Measurements from ENCODE around the gene WARS2.

Gene WARS2

DNA sequence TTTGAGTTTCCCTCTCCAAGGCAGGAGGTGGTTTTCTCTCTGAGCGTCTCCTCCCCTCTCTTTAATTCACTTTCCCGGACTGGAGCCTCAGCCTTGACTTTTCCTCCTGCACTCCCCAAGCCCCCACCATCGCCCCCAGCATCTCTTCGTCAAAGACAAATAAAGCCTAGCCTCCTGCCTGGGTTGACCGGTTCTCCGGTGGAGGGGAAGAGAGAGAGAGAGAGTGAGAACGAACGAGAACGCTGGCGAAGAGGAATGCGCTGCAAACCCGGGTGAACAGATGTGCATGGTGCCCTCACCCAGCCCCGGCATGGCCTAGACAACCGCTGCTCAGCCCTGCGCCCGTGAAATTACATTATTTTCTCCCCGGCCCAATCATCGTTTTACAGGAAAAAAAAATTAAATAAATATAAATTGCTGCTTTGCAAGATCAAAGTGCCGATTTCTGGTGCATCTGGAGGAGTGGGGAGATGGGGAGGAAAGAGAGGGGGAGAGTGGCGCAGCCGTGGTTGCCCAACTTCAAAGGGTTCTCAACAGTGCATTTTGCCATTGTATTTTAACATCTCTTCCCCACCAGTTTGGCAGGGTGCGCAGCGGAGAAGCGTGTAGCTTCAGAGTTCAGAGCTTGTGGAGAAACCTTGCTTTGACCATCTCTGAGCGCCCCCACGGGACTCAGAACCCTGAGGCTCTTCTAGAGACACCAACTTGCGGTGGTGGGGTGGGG lies 140.9 kb downstream of the WARS2 start:
- no peak for DNase-seq (ENCODE audit: low read depth in 3 of 3)

DNA sequence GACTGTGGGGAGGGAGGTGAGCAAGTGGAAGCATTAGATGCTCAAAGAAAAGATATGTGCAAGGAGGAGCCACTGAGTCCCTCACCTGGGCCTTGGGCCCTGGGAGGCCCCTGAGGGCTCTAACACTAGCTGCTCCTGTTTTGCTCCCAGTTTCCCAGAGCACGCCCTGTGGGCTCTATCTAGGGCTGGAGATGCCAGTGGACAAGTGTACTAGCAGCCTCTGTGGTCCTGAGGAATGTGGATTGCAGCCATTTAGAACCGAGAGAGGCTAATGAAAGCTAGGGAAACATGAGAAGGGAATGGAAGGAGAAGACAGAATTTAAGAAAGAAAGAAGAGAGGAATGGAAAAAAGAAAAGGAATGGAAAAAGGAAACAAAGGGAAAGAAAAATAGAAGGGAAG lies 142.3 kb downstream of the WARS2 start:
- no peak for DNase-seq (ENCODE audit: low read depth in 3 of 3)

DNA sequence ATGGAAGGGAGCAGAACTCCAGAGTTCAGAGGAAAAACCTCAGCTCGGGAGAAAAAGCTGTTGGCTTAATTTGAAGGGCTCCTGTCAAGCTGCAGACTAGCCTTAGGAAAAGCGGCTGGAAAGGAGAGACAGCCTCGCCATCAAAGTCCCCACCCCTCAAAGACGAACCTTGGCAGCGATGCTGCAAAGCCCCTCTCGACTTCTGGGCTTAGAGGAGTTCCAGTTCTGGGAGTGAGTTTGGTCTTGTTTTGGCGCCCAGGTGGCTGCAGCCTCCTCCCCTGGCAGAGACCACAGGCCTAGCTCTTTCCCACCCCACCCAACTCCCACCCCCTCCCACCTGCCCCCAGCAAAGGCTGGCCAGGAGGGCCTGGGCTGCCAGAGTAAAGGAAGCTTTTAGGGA lies 143.2 kb downstream of the WARS2 start:
- no peak for DNase-seq (ENCODE audit: low read depth in 3 of 3)

DNA sequence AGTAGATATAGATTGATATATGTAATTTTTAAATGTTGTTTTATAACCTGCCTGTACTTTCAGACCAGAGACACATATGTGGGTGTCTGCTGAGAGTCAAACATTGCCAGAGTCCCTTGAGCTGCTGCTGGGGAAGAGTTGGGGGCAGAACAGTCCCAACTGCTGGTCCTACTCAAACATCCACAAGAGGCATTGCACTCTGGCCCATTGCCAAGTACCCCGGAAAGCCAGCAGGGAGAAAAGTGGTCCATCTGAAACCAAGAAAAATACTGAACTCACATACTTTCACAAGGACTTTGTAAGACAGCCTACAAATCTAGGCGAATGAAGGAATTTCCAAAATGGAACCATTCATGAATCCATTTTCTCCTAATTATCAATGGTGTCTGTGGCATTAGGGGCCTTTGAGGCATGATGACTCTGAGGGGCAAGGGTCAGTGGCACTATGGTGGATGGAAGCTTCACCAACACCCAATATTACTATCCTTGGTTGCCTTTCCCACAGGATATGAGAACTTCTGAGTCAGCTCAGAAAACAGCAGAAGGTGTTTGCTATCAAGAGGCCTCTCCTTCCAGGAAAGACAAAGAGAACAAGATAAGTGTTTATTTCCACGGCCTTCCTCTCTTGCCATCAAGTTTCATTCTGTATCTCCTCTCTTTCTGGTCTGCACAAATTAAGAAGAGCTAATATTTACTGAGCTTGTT lies 145.0 kb downstream of the WARS2 start:
- DNase-seq (ENCODE audit: low read depth in 3 of 3) = no peak

DNA sequence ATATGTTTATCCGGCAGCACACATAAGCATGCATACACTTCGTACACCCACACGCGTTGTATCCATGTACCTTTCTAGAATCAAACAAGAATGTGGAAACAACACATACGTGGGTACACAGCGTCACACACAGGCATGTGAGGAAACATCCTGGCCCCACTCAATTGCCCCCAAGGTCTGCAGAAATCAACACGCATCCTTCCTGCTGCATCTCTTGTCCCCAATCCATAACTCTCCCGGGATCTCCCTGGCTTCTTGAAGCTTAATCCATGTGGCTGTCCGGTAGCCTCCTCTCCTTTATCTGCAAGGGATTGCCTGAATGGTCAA lies 146.8 kb downstream of the WARS2 start:
- DNase-seq (ENCODE audit: low read depth in 3 of 3) = no peak

DNA sequence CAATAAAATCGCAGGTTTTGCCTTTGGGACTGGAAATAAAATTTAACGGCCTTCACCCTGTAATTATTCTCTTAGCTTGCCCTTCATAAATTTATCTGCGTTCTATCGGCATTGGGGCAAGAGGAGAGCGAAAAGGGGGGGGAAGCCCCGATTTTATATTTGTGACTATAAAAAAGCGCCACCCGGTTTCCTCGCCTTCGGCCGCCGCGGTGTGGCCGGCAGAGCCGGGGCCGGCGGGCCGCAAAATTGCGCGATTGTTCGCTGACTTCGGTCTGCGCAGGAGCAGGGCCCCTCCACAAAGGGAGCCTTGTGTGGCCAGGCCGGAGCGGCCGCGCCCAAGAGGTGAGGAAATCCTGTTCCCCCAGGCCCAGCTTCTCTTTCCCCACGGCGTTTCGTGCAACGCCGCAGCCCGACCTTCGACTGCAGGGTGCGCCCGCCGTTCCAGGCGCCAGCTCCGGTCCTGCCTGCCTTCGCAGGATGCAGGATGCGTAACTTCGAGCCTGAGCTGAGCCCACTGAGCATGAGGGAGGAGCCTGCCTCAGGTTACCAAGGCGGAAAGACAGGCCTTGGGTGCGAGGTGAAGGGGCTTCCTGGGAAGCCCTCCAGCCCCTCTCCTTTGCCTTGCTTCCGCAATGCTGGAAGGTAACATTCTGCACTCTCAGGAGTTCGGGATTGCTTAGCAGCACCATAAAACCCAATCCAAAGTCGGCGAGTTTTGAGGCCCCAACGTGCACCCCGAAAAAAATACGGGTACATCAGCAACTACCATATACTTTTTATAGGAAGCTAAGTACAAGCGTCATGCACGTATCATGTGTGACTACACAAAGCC lies 147.4 kb downstream of the WARS2 start:
- no peak for DNase-seq (ENCODE audit: low read depth in 3 of 3)

DNA sequence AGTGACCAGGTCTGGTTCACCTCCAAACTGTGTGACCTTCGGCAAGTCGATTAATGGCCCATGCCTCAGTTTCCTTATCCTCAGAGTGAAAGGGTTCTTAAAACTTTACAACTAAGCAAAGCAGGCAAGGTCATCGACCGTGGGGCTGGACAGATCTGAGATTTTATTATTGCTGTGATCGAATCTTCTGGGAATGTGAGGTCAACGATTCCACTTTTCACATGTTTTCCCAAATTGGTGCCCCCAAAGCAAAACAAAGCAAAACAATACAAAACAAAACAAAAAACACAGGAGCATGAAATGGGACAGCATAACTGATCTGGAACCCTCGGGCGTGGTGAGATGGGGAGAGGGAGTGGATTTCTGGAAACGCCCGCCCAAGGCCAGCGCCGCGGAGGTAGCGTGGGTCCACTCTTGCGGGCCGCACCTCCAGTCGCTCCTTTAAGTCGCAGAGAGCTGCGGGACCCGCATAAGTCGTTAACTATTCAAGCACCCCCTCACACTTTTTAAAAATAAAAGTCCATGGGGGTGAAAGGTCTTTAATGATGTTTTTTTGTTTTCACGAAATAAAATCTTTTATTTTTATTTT lies 148.1 kb downstream of the WARS2 start:
- DNase-seq (ENCODE audit: low read depth in 3 of 3) = no peak

DNA sequence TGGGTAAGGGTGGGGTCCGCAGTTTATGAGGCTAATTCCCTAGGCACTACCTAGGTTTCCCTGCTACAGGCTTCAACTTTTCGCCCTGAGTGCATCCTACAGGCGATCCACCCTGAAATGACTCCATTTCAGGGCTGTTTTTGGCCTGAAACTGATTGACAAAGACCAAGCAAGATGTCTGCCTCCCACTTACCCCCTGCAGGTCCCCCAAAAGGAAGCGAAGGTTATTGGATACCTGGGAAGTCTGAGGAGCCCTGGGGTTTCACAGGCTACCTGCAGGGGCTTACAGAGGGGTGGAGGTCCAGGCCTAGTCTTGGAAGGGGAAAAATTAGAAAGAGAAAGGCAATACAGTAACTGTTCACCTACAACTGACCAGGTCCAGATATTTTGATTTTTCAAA lies 149.0 kb downstream of the WARS2 start:
- DNase-seq (ENCODE audit: low read depth in 3 of 3) = no peak

DNA sequence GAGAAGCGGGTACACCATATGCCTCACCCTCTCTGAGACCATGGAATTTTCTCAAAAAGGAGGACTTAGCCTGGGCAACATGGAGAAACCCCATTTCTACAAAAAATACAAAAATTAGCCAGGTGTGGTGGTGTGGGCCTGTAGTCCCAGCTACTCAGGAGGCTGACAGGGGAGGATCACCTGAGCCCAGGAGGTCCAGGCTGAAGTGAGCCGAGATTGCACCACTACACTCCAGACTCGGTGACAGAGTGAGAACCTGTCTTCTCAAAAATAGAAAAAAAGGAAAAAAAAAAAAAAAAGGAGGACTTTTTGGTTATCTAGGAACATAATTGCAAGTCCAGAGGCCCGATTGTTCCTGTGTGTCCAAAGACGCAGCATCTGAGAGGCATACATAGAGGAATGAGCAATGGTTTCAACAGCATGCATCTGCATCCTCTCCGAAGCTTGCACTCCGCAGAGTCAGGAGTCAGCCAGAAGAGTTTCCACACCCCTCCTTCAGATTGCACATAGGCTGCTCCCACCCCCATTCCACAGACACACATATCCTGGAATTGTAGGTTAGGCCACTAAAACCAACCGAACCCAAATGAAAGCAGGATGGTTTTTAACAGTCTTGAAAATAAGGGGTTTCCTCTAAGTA lies 149.8 kb downstream of the WARS2 start:
- DNase-seq (ENCODE audit: low read depth in 3 of 3) = no peak

DNA sequence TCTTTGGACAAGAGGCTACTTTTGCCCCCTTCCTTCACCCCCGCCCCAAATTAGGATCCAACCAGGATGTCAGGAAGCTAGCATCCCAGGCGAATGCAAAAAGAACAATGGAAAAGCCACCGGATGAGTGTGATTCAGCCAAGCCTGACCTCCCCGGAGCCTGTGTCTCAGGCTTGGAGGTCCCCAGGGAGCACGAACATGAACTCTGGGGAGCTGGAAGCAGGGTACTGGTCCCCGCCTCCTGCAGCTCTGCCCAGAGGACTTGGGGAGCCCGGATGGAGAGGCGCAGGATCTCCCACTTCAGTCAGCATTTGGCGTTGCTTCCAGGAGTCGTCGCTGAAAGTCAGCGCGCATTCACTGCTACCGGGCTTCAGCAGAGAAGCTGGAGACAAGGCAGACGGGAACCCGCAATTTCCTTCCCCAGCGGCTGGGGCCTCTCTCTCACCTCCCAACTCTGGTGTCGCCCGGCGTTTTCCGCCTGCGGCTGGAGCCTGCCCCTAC lies 150.5 kb downstream of the WARS2 start:
- no peak for DNase-seq (ENCODE audit: low read depth in 3 of 3)

DNA sequence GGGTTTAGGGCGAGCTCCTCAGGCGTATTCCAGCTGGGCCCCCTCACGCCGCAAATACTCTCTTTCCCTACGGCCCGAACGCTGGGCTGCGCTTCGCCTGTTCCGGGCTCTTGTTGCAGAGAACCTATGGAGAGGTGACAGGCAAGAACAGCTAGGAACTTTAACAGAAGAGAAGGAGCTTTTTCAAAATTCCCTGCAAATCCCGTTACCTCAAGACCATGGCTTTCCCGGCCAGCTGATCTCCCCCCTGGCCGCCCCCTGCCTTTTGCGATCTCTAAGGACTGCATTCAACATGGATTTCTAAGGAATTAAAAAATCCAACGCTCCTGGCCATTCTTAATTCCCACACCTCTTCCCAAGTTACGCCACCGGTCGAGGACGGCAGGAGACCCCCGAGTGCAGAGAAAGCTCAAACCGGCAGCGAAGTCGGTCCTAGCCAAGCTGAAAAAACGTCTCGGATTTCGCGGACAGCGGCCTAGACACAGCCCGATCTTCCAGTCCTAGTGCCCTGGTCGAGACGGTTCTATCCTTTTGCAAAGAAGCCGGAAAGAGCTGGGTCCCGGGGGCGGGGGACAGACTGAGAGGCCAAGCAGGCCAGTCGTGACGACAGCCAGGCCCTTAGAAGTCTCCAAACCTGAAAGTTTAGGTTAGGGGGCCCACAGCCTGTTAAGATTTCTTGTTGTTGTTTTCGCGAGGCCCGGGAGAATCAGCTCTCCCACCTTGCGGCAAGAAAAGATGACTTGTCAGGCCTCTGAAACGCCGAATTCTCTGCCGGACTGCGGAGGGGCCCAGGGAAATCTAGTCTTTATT lies 151.2 kb downstream of the WARS2 start:
- DNase-seq (ENCODE audit: low read depth in 3 of 3) = no peak

DNA sequence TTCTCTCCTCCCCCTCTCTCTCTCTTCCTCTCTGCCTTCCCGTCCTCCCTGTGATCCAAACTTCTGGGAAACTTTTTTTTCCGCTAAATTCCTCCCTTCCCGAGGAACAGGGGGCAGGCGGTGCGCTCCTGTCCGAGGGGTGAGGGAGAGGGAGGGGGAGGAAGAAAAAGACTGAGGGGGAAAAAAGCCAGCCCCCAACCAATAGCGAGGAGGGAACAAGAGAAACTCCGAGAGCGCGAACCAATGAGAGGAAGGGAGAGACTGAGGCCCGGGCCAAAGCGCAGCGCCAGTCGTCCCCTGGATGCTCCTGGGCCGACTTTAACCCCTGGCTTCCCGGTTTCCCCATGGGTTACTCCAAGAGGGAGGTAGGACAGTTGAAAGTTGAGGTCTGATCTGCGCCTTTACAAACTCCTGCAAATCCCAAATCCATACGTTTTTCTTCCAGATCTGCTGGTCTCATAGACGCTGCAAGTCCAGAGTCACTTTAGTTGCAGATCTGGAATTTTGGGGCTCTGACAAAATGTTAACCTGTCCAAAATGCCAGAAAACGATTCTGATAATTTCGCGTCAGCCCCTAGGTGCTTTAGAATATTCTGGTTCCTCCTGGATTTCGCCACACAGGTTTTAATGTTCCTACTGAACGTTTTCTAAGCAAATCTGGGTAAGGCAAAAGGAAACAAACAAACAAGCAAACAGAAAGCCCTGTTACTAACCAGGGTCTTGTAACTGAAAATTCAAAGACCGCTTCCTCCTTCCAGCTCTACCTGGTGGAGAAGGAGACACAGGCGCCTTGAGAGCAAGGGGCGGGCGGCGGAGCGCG lies 152.1 kb downstream of the WARS2 start, which contains the start of gene TBX15:
TBX15 (minus strand) TSS at position 158 of the 820 bp plus-strand sequence. CDS start 548 bp downstream, outside the sequence.
- no peak for DNase-seq (ENCODE audit: low read depth in 3 of 3)

DNA sequence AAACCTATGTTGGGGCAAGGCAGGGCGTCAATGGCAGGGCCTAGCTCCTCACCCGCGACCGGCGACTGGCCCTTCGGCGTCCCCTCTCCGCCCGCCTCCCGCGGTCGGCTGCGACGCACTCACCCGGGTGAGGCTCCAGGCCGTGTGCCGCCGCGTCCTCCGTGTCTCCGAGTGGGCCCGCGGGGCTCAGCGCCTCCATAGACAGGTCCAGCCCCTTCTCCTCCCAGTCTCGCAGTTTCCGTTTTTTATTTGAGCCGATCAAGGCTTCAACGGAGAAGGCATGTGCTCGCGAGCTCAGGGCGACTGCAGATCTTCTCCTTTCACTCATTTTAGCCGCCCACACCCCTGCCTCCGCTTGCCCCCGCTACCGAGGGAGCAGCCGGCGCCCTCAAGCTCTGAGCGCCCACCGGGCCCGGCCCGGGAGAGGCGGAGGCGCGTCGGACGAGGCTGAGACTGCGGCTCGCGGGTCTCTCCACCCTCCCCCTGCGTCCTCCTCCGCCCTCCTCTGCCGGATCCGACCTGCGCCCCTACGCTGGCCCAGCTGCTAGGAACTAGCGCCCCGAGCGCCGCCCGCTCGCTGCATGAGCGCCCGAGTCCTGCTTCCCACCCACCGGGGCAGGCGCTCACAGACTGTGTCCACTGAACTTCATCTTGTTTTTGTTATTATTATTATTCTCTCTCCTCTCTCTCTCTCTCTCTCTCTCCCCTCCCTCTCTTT lies 152.8 kb downstream of the WARS2 start:
- DNase-seq (ENCODE audit: low read depth in 3 of 3) = no peak

DNA sequence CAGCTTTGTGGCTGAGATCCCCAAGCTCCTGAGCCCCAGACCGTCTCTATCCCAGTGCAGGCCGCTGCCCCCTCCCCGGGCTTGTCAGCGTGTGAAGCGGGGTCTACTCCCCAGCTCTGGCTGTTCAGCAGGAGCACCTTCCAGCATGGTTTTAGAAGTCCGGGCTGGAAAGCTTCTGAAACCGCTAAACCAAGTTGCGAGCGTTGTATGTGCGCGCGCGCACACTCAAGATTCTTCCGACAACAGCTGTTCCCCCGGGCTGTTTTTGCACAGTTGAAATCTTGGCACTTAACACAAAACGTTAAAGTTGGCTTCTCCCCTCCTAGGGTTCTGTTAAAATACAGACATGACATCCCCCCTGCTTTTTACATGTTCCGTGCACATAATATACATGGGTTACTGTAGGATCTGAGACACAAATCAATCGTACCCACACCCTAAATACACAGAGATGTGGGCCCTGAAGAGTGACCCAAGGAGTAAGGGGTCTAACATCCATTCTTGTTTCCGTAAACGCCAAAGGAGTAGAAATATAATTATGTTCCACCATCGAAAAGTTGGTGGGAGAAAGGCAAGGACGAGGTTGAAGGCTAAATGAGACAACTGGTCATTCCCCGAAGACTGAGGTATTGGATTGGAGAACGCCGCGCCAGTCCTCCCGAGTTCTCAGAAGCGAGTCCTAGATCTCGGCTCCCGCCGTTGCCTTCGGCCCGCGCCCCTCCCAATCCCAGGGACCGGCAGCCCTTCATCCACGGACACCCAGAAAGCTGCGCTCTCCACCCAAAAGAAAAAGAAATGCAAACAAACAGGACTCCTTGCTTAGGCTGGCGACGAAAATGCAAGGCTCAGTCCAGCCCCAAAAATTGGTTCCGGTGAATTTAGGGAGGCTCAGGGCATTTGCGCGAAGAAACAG lies 153.6 kb downstream of the WARS2 start:
- DNase-seq (ENCODE audit: low read depth in 3 of 3) = no peak

DNA sequence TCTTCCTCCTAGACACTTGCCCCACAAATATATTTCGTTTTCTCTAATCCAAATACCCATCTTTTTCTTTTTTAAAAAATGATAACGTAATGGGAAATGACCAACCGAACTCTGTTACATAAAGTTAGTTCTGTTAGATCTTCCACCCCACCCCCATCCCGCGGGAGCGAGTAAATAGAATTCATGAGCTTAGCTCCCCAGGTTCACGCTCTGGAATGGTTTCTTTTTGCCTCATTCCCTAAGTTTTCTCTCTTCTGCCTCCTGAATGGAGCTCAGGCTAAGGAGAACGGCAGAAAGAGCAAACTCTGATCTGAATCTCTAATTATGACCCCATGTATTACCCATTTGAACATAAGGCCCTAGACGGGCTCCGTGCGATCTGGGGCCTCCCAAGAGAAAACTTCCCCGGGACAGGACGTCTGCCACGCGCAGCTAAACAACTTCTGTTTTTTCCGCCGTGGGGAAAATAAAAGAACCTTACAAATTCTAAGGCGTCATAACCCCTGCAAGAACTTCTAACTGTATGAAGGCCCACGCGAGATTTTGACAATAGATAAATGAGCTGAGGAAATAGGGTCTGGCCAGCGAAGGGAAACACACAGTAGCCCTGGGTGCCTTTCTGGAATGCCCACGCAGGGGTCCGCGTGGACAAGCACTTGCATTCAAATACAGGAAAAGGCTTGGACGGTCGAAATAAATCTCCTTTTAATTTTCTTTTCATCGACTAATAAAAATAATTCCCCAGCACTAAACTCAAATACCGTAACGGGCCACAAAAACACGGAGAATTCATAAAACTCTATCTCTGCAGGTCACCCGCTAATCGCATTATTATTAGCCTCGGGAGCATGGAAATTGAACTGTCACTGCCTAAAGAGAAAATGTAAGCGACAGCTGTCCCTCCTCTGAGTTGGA lies 154.6 kb downstream of the WARS2 start:
- DNase-seq (ENCODE audit: low read depth in 3 of 3) = no peak

DNA sequence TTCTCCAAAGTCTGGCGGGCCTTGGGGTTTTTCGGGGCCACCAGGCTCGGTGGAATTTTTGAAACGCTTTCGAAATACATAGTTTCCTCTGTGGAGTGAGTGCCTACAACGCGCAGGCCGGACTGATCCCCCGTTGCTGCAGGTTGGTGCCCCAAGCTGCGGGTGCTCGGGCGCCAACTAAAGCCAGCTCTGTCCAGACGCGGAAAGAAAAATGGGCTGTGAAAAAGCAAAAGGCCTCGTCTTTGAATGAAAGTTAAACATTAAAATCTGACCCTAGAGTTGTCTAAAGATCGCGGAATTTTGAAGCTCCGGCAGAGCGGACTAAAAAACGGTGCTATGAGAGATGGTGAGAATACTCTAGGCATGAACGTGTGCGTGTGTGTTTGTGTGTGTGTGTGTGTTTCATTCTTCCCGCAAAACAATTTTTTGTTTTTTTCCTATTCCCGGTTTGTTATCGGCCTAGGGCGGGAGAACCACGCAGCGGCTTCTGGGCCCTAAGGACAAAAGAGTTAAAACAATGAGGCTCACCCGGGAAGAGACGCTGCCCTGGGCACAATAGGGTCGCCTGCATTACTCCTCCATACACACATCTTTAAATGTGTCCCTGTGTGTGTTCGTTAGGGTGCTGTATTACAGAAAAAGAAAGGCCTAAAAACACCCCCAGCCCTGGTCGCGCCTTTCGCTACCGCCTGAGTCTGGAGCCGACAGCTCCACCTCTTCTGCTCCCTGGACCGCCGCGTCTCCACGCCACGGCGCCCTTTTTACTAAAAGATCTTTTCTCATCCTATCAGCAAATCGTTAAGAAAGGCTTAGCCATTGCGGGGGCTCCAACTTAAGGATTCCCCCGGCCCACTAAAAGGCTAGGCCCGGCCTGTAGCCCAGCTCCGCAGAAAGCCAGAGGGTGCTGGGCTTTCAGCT lies 155.5 kb downstream of the WARS2 start:
- DNase-seq (ENCODE audit: low read depth in 3 of 3) = no peak
